ENCODE results near the gene IFFO2. TPM values are rescaled to one million over a fixed set of nuclear protein-coding genes. Genes with fewer than 3 reads are reported as not detected.

Gene IFFO2
- total and polyA plus RNA-seq, 2 donors (not counting 3 experiments of a cell fraction or from before 2014, with no cell fraction given), result 31.1 to 31.3 TPM

GRCh38 chr1:18879215-18879790, 77.2 kb downstream of the IFFO2 start:
- TF ChIP-seq MYC (IDR thresholded peaks at IDR 0.05; ENCODE audit: low read depth, low read length) (no peak), JUN (IDR thresholded peaks at IDR 0.05; ENCODE audit: borderline replicate concordance, insufficient read depth, insufficient read length, low read depth) (no peak)
- BruUV-seq (replicated peaks), result no TSS peak
- Histone ChIP-seq H3K4me2 (ENCODE audit: insufficient read depth, low read length) (no peak overlapping the region), H3K9me3 (replicated peaks; ENCODE audit: control insufficient read depth, insufficient read depth, low read length) (no peaks in the 10 kb centered on the region), H3K4me1 (ENCODE audit: control insufficient read depth, extremely low read depth, insufficient read depth, low read length) (no peaks in the 10 kb centered on the region), H4K20me1 (replicated peaks; ENCODE audit: control insufficient read depth, extremely low read depth, insufficient read depth, low read length) (no peaks in the 10 kb centered on the region), H3K27me3 (ENCODE audit: control insufficient read depth in 2 of 2, insufficient read depth in 2 of 2, low read length in 2 of 2) (no peaks in the 10 kb centered on the region), H3K36me3 (ENCODE audit: control insufficient read depth in 2 of 2, extremely low read depth in 1 of 2, insufficient read depth in 2 of 2, low read length in 2 of 2) (peaks cover 0 to 8% of the 10 kb centered on the region in 2 experiments), H3K9ac (replicated peaks; ENCODE audit: extremely low read depth, insufficient read depth, low read length) (no peak overlapping the region), H3K9me1 (replicated peaks; ENCODE audit: control insufficient read depth, extremely low read depth, insufficient read depth, low read length) (no peaks in the 10 kb centered on the region), H3K4me3 (replicated peaks in 1 of 3; ENCODE audit: insufficient read depth in 1 of 3, low read depth in 1 of 3, low read length in 3 of 3) (no peak overlapping the region), H3K79me2 (ENCODE audit: control insufficient read depth, insufficient read depth, low read length) (no peaks in the 10 kb centered on the region), H3K27ac (ENCODE audit: insufficient read depth, low read depth, low read length) (no peak overlapping the region), H2AFZ (ENCODE audit: low read depth, low read length) (no peak overlapping the region)
- ChIA-PET CTCF (no interaction called here), POLR2A (no interaction called here)
- intact Hi-C loops (cut with micrococcal nuclease), result loop anchor here (10.0 kb wide), 1 partner anchor 1215 kb away; no protein-coding TSS in a partner anchor
- no peak for FAIRE-seq
- dilution Hi-C loops (cut with MboI; ENCODE audit: extremely low pct_ligation_motif_present, low sequenced_read_pairs), result no loop called here
- no peak for DNase-seq (ENCODE audit: low read depth, low spot score)

DNA sequence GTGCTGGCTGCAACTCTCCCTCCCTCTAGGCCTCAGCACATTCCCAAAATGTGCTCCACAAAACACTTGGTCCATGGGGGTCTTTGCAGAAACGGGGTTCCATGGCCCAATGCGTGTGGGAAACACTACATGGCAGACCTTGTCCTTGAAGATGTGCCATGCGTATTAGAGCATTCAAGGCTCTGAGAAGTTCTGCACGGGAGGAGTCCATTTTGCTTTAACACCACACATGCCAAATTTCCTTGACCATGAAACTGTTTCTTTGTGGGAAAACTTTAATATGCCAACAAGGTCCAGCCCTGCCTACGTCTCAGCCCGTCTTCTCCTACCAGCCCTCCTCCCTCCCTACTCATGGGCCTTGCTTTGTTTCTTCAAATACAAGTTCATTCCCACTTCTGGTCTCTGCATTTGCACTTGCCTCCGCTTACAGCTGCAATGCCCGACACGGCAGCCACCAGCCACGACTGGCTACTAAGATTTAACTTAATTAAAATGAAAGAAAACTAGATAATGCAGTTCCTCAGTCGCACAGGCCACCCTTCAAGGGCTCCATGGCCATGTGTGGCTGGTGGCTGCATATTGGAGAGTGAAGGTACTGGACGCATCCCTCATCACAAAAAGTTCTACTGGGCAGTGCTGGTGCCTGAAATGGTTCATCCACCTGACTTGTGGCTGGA, 77.8 kb downstream of the IFFO2 start:
- H3K27ac ChIP-seq (ENCODE audit: insufficient read depth, low read depth, low read length), result no peak overlapping the region
- FAIRE-seq (no peak), DNase-seq (ENCODE audit: low read depth, low spot score) (no peak)
- H3K4me2 ChIP-seq (ENCODE audit: insufficient read depth, low read length), result no peak overlapping the region
- ChIA-PET CTCF (interaction anchor here (1.7 to 7.2 kb wide), 2 partner anchors 282 to 296 kb away, joined by 3 to 127 read pairs; no protein-coding TSS in a partner anchor), POLR2A (no interaction called here)
- no peak overlapping the region for H2AFZ ChIP-seq (ENCODE audit: low read depth, low read length)
- H3K9me1 ChIP-seq (replicated peaks; ENCODE audit: control insufficient read depth, extremely low read depth, insufficient read depth, low read length), result no peaks in the 10 kb centered on the region
- no peaks in the 10 kb centered on the region for H3K27me3 ChIP-seq (ENCODE audit: control insufficient read depth in 2 of 2, insufficient read depth in 2 of 2, low read length in 2 of 2)
- no peaks in the 10 kb centered on the region for H3K9me3 ChIP-seq (replicated peaks; ENCODE audit: control insufficient read depth, insufficient read depth, low read length)
- peaks cover 0 to 8% of the 10 kb centered on the region in 2 experiments for H3K36me3 ChIP-seq (ENCODE audit: control insufficient read depth in 2 of 2, extremely low read depth in 1 of 2, insufficient read depth in 2 of 2, low read length in 2 of 2)
- H3K79me2 ChIP-seq (ENCODE audit: control insufficient read depth, insufficient read depth, low read length), result no peaks in the 10 kb centered on the region
- TF ChIP-seq, protein P1, sequence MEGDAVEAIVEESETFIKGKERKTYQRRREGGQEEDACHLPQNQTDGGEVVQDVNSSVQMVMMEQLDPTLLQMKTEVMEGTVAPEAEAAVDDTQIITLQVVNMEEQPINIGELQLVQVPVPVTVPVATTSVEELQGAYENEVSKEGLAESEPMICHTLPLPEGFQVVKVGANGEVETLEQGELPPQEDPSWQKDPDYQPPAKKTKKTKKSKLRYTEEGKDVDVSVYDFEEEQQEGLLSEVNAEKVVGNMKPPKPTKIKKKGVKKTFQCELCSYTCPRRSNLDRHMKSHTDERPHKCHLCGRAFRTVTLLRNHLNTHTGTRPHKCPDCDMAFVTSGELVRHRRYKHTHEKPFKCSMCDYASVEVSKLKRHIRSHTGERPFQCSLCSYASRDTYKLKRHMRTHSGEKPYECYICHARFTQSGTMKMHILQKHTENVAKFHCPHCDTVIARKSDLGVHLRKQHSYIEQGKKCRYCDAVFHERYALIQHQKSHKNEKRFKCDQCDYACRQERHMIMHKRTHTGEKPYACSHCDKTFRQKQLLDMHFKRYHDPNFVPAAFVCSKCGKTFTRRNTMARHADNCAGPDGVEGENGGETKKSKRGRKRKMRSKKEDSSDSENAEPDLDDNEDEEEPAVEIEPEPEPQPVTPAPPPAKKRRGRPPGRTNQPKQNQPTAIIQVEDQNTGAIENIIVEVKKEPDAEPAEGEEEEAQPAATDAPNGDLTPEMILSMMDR (IDR thresholded peaks at IDR 0.05; ENCODE audit: extremely low read depth in 1 of 2, insufficient read depth in 1 of 2, low read depth in 1 of 2, low read length in 2 of 2), result no peak
- TF ChIP-seq, protein P2, sequence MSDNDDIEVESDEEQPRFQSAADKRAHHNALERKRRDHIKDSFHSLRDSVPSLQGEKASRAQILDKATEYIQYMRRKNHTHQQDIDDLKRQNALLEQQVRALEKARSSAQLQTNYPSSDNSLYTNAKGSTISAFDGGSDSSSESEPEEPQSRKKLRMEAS (IDR thresholded peaks at IDR 0.05; ENCODE audit: insufficient read depth, insufficient read length), result no peak
- TF ChIP-seq FOS (IDR thresholded peaks at IDR 0.05; ENCODE audit: borderline replicate concordance, insufficient read depth, low read length) (no peak), EZH2 (IDR thresholded peaks at IDR 0.05; ENCODE audit: borderline replicate concordance, low read depth, low read length, severe bottlenecking) (no peak), MYC (IDR thresholded peaks at IDR 0.05; ENCODE audit: low read depth, low read length) (no peak), GATA2 (IDR thresholded peaks at IDR 0.05; ENCODE audit: insufficient read depth, insufficient read length, low read depth, low read length) (no peak), POLR2AphosphoS5 (IDR thresholded peaks at IDR 0.05; ENCODE audit: insufficient read depth, low read depth, low read length) (no peak), JUN (IDR thresholded peaks at IDR 0.05; ENCODE audit: borderline replicate concordance, insufficient read depth, insufficient read length, low read depth) (no peak), POLR2A (IDR thresholded peaks at IDR 0.05; ENCODE audit: low read depth, low read length) (no peak)
- no peak overlapping the region for H3K4me3 ChIP-seq (replicated peaks in 1 of 3; ENCODE audit: insufficient read depth in 1 of 3, low read depth in 1 of 3, low read length in 3 of 3)
- dilution Hi-C loops (cut with MboI; ENCODE audit: extremely low pct_ligation_motif_present, low sequenced_read_pairs) (no loop called here), intact Hi-C loops (cut with micrococcal nuclease) (loop anchor here (10.0 kb wide), 1 partner anchor 1214 kb away; no protein-coding TSS in a partner anchor)
- H4K20me1 ChIP-seq (replicated peaks; ENCODE audit: control insufficient read depth, extremely low read depth, insufficient read depth, low read length), result no peaks in the 10 kb centered on the region
- no peaks in the 10 kb centered on the region for H3K4me1 ChIP-seq (ENCODE audit: control insufficient read depth, extremely low read depth, insufficient read depth, low read length)
- H3K9ac ChIP-seq (replicated peaks; ENCODE audit: extremely low read depth, insufficient read depth, low read length), result no peak overlapping the region
- no TSS peak for BruUV-seq (replicated peaks)
